Muscle layer of colon (tissue), 2 donors: ENCODE data around the gene TENM4.
"Not testable (repeated sequence)": the region's sequence is repeated elsewhere in the genome, so short reads cannot be mapped to it uniquely, and the experiment has no call there.

ENCODE experiments used
- H3K27ac ChIP-seq: one replicate; pipeline ENCODE4 v1.7.0; 2013; ENCODE audit warnings: low read depth, mild to moderate bottlenecking, low read length, moderate library complexity
- H3K27me3 ChIP-seq, 2 donors: one replicate each; pipeline ENCODE4 v1.7.0; 2013; ENCODE audit warnings: low read length in 2 of 2, mild to moderate bottlenecking in 2 of 2; ENCODE audit not compliant: insufficient read depth in 2 of 2, control insufficient read depth in 1 of 2
- H3K36me3 ChIP-seq: one replicate; pipeline ENCODE4 v1.7.0; 2013; ENCODE audit warnings: mild to moderate bottlenecking, low read length; ENCODE audit not compliant: insufficient read depth
- H3K4me1 ChIP-seq: one replicate; pipeline ENCODE4 v1.7.0; 2013; ENCODE audit warnings: mild to moderate bottlenecking, low read length; ENCODE audit not compliant: insufficient read depth
- H3K4me3 ChIP-seq, 2 donors: one replicate each; pipeline ENCODE4 v1.7.0; 2013; ENCODE audit warnings: low read length in 2 of 2, low read depth in 1 of 2, mild to moderate bottlenecking in 1 of 2, moderate library complexity in 1 of 2
- H3K9ac ChIP-seq: one replicate; pipeline ENCODE4 v1.7.0; 2013; ENCODE audit warnings: low read length
- H3K9me3 ChIP-seq: one replicate; pipeline ENCODE4 v1.7.0; 2013; ENCODE audit warnings: mild to moderate bottlenecking, low read length
- donor health status: abdominal sarcoma.
- donor health status: Adenocarcinoma of cecum.

The TENM4 gene

DNA sequence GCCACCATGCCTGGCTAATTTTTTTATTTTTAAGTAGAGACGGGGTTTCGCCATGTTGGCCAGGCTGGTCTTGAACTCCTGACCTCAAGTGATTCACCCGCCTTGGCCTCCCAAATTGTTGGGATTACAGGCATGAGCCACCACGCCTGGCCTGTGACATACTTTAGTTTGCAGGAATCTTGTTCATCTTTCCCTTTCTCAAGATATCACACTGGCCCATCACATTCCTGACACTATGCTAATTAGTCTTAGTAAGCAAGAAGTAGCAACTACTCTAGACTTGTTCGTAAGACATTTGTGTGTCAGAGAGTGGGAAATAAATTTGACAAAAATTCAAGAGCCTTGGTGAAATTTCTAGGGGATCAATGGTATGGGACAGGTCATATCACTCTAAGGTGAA is 831.5 kb downstream of the TENM4 start:
- H3K9ac ChIP-seq = not testable (repeated sequence)

DNA sequence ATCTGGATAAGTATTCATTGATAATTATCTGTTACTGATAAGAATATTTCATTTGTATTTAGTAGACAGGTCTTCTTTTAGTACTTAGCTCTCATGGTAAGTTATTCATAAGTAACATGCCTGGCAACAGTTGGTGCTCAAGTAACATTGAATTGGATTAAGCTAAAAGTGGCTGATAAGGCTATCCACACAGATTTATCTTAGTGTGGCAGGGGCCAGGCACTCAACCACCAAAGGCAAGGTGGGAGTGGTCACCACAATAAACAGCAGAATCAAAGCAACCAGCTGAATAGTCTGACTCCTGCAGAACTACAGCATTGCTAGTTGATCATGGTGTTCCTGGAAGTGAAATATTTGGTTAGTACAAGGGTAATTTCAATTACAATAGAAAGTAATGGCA is 833.1 kb downstream of the TENM4 start:
- Histone ChIP-seq H3K27ac (no peak overlapping the region), H3K4me1 (no peaks in the 10 kb centered on the region), H3K4me3 (no peak overlapping the region), H3K36me3 (no peaks in the 10 kb centered on the region), H3K27me3 (no peaks in the 10 kb centered on the region), H3K9ac (no peak overlapping the region), H3K9me3 (no peaks in the 10 kb centered on the region)

More for the DNA sequence above, 831.5 kb downstream of the TENM4 start:
- not testable (repeated sequence) for H3K4me1 ChIP-seq, H3K4me3 ChIP-seq, H3K27ac ChIP-seq, H3K27me3 ChIP-seq, H3K9me3 ChIP-seq, H3K36me3 ChIP-seq

DNA sequence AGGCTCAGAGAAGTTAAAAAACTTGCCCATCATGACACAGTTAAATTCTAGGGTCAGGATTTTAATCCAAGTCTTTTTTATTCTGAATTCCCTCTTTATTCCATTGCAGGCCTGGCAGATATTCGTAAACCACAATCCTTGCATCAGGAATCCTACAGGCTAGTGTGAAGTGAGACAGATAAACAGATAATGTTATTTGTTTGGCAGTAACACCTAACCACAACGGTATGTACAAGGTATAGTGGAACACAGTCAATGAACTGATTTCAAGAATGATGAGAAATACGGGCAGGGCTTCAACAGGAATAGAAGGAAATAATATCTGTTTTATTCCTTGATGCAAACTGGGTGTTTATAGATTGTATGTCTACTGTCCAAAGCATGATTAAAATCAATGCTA is 834.2 kb downstream of the TENM4 start:
- Histone ChIP-seq H3K9me3 (no peaks in the 10 kb centered on the region), H3K4me1 (no peaks in the 10 kb centered on the region), H3K4me3 (no peak overlapping the region), H3K27ac (no peak overlapping the region), H3K36me3 (no peaks in the 10 kb centered on the region), H3K27me3 (no peaks in the 10 kb centered on the region), H3K9ac (no peak overlapping the region)

DNA sequence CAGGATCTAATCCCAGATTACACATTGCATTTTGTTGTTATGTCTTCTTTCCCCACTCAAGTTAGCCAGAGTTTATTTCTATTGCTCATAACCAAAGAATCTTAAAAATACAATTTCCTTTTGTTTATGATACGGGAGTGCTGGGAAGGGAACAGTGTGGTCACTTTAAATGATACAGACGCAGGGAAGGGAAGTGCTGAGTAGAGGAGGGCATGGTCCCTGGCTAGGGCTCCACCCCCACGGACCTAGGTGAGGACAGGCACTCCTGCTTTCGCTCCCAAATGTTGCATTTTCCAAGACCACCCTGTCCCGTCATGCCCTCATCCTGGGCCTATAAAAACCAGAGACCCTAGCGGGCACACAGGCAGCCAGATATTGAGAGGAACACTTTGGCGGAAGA is 835.5 kb downstream of the TENM4 start:
- Histone ChIP-seq H3K9ac (no peak overlapping the region), H3K36me3 (no peaks in the 10 kb centered on the region), H3K4me1 (no peaks in the 10 kb centered on the region), H3K27ac (no peak overlapping the region), H3K9me3 (no peaks in the 10 kb centered on the region), H3K27me3 (no peaks in the 10 kb centered on the region), H3K4me3 (no peak overlapping the region)

DNA sequence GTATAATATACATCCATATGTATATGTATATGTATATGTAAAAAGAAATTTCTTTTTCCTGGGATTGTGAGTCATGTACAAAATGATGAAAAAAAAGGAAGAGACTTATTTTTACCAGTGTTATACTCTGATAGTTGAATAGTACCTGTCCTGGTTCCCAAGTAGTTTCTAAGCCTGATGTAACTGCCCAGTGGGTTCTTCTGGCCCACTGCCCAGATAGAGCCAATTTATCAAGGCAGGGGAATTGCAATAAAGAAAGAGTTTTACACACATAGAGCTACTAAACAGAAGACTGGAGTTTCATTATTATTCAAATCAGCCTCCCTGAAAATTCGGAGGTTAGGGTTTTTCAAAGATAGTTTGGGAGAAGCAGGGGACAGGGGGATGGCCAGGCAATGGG is 837.0 kb downstream of the TENM4 start:
- H3K9me3 ChIP-seq = no peaks in the 10 kb centered on the region
- no peaks in the 10 kb centered on the region for H3K36me3 ChIP-seq
- no peak overlapping the region for H3K4me3 ChIP-seq
- no peak overlapping the region for H3K9ac ChIP-seq
- no peaks in the 10 kb centered on the region for H3K4me1 ChIP-seq
- H3K27me3 ChIP-seq = no peaks in the 10 kb centered on the region
- H3K27ac ChIP-seq = no peak overlapping the region
